Natural killer cell (primary cell): ENCODE results near the gene KIRREL3. TPM values are rescaled to one million over a fixed set of nuclear protein-coding genes. Genes with fewer than 3 reads are reported as not detected.

Source experiments
- ATAC-seq, 3 donors: fragments of 150-1000 bp in 2 of 3; fragments of 200-7000 bp in 1 of 3; cut with Tn5 transposase; 1 replicate in 1 of 3; 2 replicates in 2 of 3; pipeline ENCODE4 v1.10.0; 2021; ENCODE audit warnings: mild to moderate bottlenecking in 2 of 3, moderate library complexity in 2 of 3
- DNase-seq, 2 donors: peaks; one replicate each; pipeline versions ENCODE4 v3.0.0 to v3.0.0-alpha.2; 2013 to 2021; ENCODE audit warnings: mixed read lengths in 1 of 2
- H3K27ac ChIP-seq: one replicate; pipeline ENCODE4 v1.5.1; 2013; ENCODE audit warnings: mild to moderate bottlenecking, low read length
- H3K27me3 ChIP-seq: one replicate; pipeline ENCODE4 v1.6.1; 2013; ENCODE audit warnings: low read length; ENCODE audit not compliant: control insufficient read depth, insufficient read depth
- H3K36me3 ChIP-seq: one replicate; pipeline ENCODE4 v1.6.1; 2013; ENCODE audit warnings: low read length; ENCODE audit not compliant: control insufficient read depth, insufficient read depth
- H3K4me1 ChIP-seq: one replicate; pipeline ENCODE4 v1.6.1; 2013; ENCODE audit warnings: low read length; ENCODE audit not compliant: control insufficient read depth, insufficient read depth
- H3K4me3 ChIP-seq: one replicate; pipeline ENCODE4 v1.5.1; 2013; ENCODE audit warnings: low read length
- H3K9me3 ChIP-seq: one replicate; pipeline ENCODE4 v1.6.1; 2013; ENCODE audit warnings: low read length; ENCODE audit not compliant: control insufficient read depth, insufficient read depth
- H3K27ac Mint-ChIP-seq, 2 donors: one replicate each; pipeline ENCODE4 v1.8.0; 2022; ENCODE audit warnings: mild to moderate bottlenecking in 2 of 2, mixed read lengths in 2 of 2, moderate library complexity in 1 of 2
- H3K27me3 Mint-ChIP-seq, 2 donors: one replicate each; pipeline ENCODE4 v1.8.0; 2022; ENCODE audit warnings: low read depth in 2 of 2, mixed read lengths in 2 of 2
- H3K36me3 Mint-ChIP-seq: one replicate; pipeline ENCODE4 v1.8.0; 2022; ENCODE audit warnings: mixed read lengths
- H3K4me1 Mint-ChIP-seq, 2 donors: one replicate each; pipeline ENCODE4 v1.8.0; 2022; ENCODE audit warnings: mixed read lengths in 2 of 2
- H3K4me3 Mint-ChIP-seq: one replicate; pipeline ENCODE4 v1.8.0; 2022; ENCODE audit warnings: mild to moderate bottlenecking, moderate library complexity, mixed read lengths
- H3K9me3 Mint-ChIP-seq, 2 donors: one replicate each; pipeline ENCODE4 v1.8.0; 2022; ENCODE audit warnings: mixed read lengths in 2 of 2
- CTCF ChIP-seq: fragments of 200-600 bp; IDR thresholded peaks from one replicate; pipeline ENCODE4 v1.8.0; 2022; ENCODE audit warnings: antibody characterized with exemption
- WGBS: methylation state at CpG from one replicate; pipeline ENCODE4 v1.1.7; 2013; ENCODE audit warnings: missing lambda C conversion rate; ENCODE audit not compliant: insufficient coverage; 5-methylcytosine and 5-hydroxymethylcytosine counted together
- intact Hi-C: fragments of 100-400 bp; cut with micrococcal nuclease; formaldehyde crosslinking; loops from one replicate; pipeline ENCODE4 v1.14.2; 2022
- total RNA-seq, 4 donors: library from RNA; stranded (reverse); fragments of 120-200 nt in 1 of 4; gene quantifications; one replicate each; pipeline versions ENCODE4 v1.2.3 to v1.2.4, GENCODE V29; 2013 to 2022

The KIRREL3 gene
- total RNA-seq, 3 donors from 2014 or later (not counting 1 experiment from before 2014, with no cell fraction given): not detected

GRCh38 chr11:126528075-126528474, 472.5 kb downstream of the KIRREL3 start:
- ATAC-seq (no peak), DNase-seq (no peak)
- Mint-ChIP-seq H3K36me3 (no peaks in the 10 kb centered on the region), H3K9me3 (no peaks in the 10 kb centered on the region), H3K4me1 (no peaks in the 10 kb centered on the region), H3K27me3 (peaks cover 7 to 18% of the 10 kb centered on the region in 2 donors), H3K27ac (no peak overlapping the region), H3K4me3 (no peak overlapping the region)
- Histone ChIP-seq H3K9me3 (no peaks in the 10 kb centered on the region), H3K27me3 (no peaks in the 10 kb centered on the region), H3K27ac (no peak overlapping the region), H3K4me3 (no peak overlapping the region), H3K4me1 (no peaks in the 10 kb centered on the region), H3K36me3 (no peaks in the 10 kb centered on the region)
- intact Hi-C loops: no loop called here
- no peak for TF ChIP-seq CTCF
- WGBS: 70% methylated on average over 5 of the region's 5 CpGs

GRCh38 chr11:126527651-126528050, 472.9 kb downstream of the KIRREL3 start:
- Histone ChIP-seq H3K27ac (no peak overlapping the region), H3K27me3 (no peaks in the 10 kb centered on the region), H3K36me3 (no peaks in the 10 kb centered on the region), H3K4me1 (no peaks in the 10 kb centered on the region), H3K9me3 (no peaks in the 10 kb centered on the region), H3K4me3 (no peak overlapping the region)
- Mint-ChIP-seq H3K27ac (no peak overlapping the region), H3K4me3 (no peak overlapping the region), H3K9me3 (no peaks in the 10 kb centered on the region), H3K27me3 (peaks cover 7 to 18% of the 10 kb centered on the region in 2 donors), H3K36me3 (no peaks in the 10 kb centered on the region), H3K4me1 (no peaks in the 10 kb centered on the region)
- WGBS: 84% methylated on average over 5 of the region's 5 CpGs
- no peak for TF ChIP-seq CTCF
- intact Hi-C loops: no loop called here
- ATAC-seq: no peak
- DNase-seq: no peak

GRCh38 chr11:126526471-126526870, 474.1 kb downstream of the KIRREL3 start:
- Histone ChIP-seq H3K36me3 (no peaks in the 10 kb centered on the region), H3K27ac (no peak overlapping the region), H3K27me3 (no peaks in the 10 kb centered on the region), H3K4me3 (no peak overlapping the region), H3K9me3 (no peaks in the 10 kb centered on the region), H3K4me1 (no peaks in the 10 kb centered on the region)
- WGBS: 82% methylated on average over 10 of the region's 10 CpGs
- no peak for TF ChIP-seq CTCF
- Mint-ChIP-seq H3K36me3 (no peaks in the 10 kb centered on the region), H3K9me3 (no peaks in the 10 kb centered on the region), H3K27ac (no peak overlapping the region), H3K27me3 (peaks cover 4 to 18% of the 10 kb centered on the region in 2 donors), H3K4me3 (no peak overlapping the region), H3K4me1 (no peaks in the 10 kb centered on the region)
- ATAC-seq (no peak), DNase-seq (no peak)
- intact Hi-C loops: no loop called here

- Histone ChIP-seq H3K4me1 (no peaks in the 10 kb centered on the region), H3K27ac (no peak overlapping the region), H3K4me3 (no peak overlapping the region), H3K9me3 (no peaks in the 10 kb centered on the region), H3K36me3 (no peaks in the 10 kb centered on the region), H3K27me3 (no peaks in the 10 kb centered on the region)
- intact Hi-C loops: no loop called here
- Mint-ChIP-seq H3K4me1 (no peaks in the 10 kb centered on the region), H3K27ac (no peak overlapping the region), H3K27me3 (peaks cover under 1 to 18% of the 10 kb centered on the region in 2 donors), H3K36me3 (no peaks in the 10 kb centered on the region), H3K9me3 (no peaks in the 10 kb centered on the region), H3K4me3 (no peak overlapping the region)
- TF ChIP-seq CTCF: no peak
- ATAC-seq: no peak
- 93% methylated on average over 2 of the region's 4 CpGs for WGBS
- no peak for DNase-seq
Measured at GRCh38 chr11:126525702-126526101, 474.9 kb downstream of the KIRREL3 start.
